ENCODE measurements around the gene GARIN5A. TPM values are rescaled to one million over a fixed set of nuclear protein-coding genes. Genes with fewer than 3 reads are reported as not detected.

GARIN5A gene
- total RNA-seq, 2 donors from 2014 or later: 5.9 to 16.8 TPM

DNA sequence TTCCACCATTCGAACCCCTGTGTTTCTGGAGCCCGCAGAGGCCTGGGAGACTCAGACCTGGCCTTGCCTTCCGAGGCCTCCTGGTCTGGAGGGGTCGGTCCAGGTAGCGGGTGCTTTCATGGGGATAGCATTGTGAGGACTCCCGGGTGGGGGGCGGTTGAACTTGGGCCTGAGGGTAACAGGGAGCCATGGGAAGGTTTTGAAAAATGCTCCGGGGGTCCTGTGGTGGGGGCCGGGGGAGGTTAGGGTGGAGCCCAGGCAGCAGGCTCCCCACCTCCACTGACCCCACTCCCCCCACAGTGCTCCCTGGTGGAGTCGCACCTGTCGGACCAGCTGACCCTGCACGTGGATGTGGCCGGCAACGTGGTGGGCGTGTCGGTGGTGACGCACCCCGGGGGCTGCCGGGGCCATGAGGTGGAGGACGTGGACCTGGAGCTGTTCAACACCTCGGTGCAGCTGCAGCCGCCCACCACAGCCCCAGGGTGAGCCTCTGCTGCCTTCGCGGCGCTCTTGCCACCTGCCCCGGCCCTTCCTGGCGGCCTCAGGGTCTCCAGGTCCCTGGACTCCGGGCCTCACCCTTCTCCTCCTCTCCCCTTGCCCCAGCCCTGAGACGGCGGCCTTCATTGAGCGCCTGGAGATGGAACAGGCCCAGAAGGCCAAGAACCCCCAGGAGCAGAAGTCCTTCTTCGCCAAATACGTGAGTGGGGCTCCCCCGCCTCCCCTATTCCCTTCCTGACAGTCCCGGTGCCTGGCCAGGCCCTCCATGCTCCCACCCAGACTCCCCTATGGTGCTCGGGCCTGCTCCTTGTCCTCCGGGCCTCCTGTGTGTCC lies 3.8 kb upstream of the GARIN5A start:
- no peaks in the 10 kb centered on the region for H3K9me3 ChIP-seq
- DNase-seq (ENCODE audit: low spot score): no peak
- H3K36me3 ChIP-seq: peaks cover 0 to 16% of the 10 kb centered on the region in 2 donors
- no peak overlapping the region for H3K4me3 ChIP-seq
- H3K27ac ChIP-seq: no peak overlapping the region
- 84% methylated on average over 36 of the region's 37 CpGs for WGBS
- TF ChIP-seq, protein P1, sequence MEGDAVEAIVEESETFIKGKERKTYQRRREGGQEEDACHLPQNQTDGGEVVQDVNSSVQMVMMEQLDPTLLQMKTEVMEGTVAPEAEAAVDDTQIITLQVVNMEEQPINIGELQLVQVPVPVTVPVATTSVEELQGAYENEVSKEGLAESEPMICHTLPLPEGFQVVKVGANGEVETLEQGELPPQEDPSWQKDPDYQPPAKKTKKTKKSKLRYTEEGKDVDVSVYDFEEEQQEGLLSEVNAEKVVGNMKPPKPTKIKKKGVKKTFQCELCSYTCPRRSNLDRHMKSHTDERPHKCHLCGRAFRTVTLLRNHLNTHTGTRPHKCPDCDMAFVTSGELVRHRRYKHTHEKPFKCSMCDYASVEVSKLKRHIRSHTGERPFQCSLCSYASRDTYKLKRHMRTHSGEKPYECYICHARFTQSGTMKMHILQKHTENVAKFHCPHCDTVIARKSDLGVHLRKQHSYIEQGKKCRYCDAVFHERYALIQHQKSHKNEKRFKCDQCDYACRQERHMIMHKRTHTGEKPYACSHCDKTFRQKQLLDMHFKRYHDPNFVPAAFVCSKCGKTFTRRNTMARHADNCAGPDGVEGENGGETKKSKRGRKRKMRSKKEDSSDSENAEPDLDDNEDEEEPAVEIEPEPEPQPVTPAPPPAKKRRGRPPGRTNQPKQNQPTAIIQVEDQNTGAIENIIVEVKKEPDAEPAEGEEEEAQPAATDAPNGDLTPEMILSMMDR (IDR thresholded peaks at IDR 0.05): no peak
- TF ChIP-seq POLR2AphosphoS5 (IDR thresholded peaks at IDR 0.05) (no peak), POLR2A (IDR thresholded peaks at IDR 0.05) (no peak)
- H3K4me1 ChIP-seq (replicated peaks): peaks cover 4% of the 10 kb centered on the region
- intact Hi-C loops (cut with DNase I): no loop called here
- H3K27me3 ChIP-seq (replicated peaks; ENCODE audit: insufficient read depth): no peaks in the 10 kb centered on the region

DNA sequence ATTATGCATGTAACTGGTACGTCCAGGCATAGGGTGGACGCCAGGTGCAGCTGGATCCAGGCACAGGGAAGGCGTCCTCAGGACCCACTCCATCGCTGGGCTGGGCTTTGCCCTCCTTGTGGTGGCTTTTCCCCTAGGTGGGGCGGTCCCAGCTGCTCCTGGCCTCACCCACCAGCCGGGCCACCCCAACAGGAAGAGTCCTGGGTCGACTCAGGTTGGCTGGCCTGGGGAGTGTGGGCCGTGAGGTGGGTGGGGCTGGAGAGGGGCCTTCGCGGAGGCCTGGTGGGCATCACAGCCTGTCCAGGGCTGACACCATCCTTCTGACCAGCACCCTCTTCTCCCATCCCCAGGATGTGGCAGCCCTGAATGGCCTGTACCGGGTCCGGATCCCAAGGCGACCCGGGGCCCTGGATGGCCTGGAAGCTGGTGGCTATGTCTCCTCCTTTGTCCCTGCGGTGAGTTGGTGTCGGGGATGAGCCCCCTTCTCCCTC lies 3.2 kb upstream of the GARIN5A start:
- TF ChIP-seq, protein P1 (IDR thresholded peaks at IDR 0.05): no peak
- TF ChIP-seq POLR2AphosphoS5 (IDR thresholded peaks at IDR 0.05): no peak
- TF ChIP-seq POLR2A (IDR thresholded peaks at IDR 0.05): no peak
- no peak overlapping the region for H3K27ac ChIP-seq
- H3K9me3 ChIP-seq: no peaks in the 10 kb centered on the region
- intact Hi-C loops (cut with DNase I): no loop called here
- no peak for DNase-seq (ENCODE audit: low spot score)
- no peak overlapping the region for H3K4me3 ChIP-seq
- peaks cover 0 to 16% of the 10 kb centered on the region in 2 donors for H3K36me3 ChIP-seq
- no peaks in the 10 kb centered on the region for H3K27me3 ChIP-seq (replicated peaks; ENCODE audit: insufficient read depth)
- peaks cover 4% of the 10 kb centered on the region for H3K4me1 ChIP-seq (replicated peaks)
- 91% methylated on average over 11 of the region's 16 CpGs for WGBS

DNA sequence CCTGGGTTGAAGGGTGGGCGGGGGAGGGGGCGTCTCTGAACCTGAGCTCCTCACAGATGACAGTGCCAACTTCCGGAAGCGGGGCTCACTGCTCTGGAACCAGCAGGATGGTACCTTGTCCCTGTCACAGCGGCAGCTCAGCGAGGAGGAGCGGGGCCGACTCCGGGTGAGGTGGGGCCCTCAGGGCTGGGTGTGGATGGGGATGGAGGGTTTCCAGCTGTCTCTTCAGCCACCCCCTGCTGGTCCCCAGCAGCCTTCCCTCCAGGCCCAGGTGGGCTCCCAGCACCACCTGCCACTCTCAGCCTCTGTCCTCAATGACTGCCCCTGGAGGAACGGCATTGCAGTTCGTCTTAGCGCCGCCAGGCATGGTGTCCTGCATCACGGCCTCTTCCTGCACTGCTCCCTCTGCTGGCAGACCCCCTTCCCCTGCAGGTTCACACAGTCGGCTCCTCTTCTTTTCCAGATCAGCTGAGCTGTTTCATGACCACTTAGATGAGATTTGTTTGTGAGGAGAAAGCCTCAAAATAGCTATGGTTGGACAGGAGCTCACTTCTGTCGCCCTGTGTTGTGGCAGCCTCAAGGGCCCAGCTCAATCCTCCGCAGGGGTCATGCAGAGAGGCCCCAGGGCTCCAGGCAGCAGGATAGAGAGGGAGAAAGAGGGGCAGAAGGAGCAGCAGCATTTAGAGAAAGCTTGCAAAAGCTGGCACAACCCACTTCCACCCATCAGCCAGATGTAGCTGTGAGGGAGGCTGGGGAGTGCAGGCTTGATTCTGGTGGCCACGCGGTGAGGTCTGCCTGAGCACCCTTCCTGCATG lies 2.5 kb upstream of the GARIN5A start:
- Histone ChIP-seq H3K27ac (no peak overlapping the region), H3K4me3 (no peak overlapping the region), H3K36me3 (peaks cover 0 to 16% of the 10 kb centered on the region in 2 donors), H3K27me3 (replicated peaks; ENCODE audit: insufficient read depth) (no peaks in the 10 kb centered on the region), H3K9me3 (no peaks in the 10 kb centered on the region), H3K4me1 (replicated peaks) (peaks cover 4% of the 10 kb centered on the region)
- intact Hi-C loops (cut with DNase I): no loop called here
- TF ChIP-seq, protein P1 (IDR thresholded peaks at IDR 0.05): no peak
- no peak for TF ChIP-seq POLR2AphosphoS5 (IDR thresholded peaks at IDR 0.05)
- no peak for TF ChIP-seq POLR2A (IDR thresholded peaks at IDR 0.05)
- 77% methylated on average over 19 of the region's 19 CpGs for WGBS
- no peak for DNase-seq (ENCODE audit: low spot score)

DNA sequence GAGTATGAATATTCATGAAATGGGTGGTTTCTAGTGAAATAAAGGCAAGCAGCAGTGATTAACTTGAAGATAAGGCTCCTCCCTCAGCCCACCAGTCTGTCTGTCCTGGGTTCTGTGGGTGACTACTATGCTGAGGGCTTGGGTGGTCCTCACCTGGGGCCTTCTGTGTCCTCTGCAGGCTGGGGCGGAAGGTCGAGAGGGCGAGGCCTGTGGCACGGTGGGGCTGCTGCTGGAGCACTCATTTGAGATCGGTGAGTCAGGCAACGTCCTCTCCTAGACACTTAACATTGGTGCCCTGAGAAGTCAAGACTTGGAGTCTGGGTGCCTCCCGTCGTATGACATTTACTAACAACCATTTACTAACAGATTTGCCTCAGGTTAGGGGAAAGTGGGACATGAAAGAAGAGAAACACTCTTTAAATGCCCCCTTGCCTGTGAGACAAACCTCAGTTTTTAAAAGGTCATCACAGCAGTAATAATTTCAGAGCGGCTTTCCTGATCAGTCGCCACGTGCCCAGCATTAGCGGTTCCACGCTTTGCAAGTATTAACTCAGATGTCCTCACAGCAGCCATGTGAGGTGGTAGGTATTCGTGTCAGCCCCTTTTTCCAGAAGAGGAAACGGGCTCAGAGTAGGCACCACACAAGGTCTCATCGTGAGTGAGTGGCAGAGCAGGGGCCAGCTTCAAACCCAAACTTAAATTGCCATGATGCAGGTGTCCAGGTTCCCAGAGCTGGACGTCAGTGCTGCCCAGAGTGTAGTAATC lies 1.3 kb upstream of the GARIN5A start:
- peaks cover 0 to 16% of the 10 kb centered on the region in 2 donors for H3K36me3 ChIP-seq
- no peak overlapping the region for H3K4me3 ChIP-seq
- H3K9me3 ChIP-seq: no peaks in the 10 kb centered on the region
- DNase-seq (ENCODE audit: low spot score): no peak
- no peaks in the 10 kb centered on the region for H3K27me3 ChIP-seq (replicated peaks; ENCODE audit: insufficient read depth)
- H3K4me1 ChIP-seq (replicated peaks): peaks cover 4% of the 10 kb centered on the region
- no peak overlapping the region for H3K27ac ChIP-seq
- no peak for TF ChIP-seq POLR2A (IDR thresholded peaks at IDR 0.05)
- TF ChIP-seq POLR2AphosphoS5 (IDR thresholded peaks at IDR 0.05): no peak
- TF ChIP-seq, protein P1 (IDR thresholded peaks at IDR 0.05): no peak
- 92% methylated on average over 17 of the region's 17 CpGs for WGBS
- intact Hi-C loops (cut with DNase I): no loop called here
